ENCODE data around the gene NHS. TPM values are rescaled to one million over a fixed set of nuclear protein-coding genes. Genes with fewer than 3 reads are reported as not detected.
A peak's percentile ranks its signal among the peaks of the same experiment; 100 is the strongest.

NHS gene
- polyA plus RNA-seq (2012; ENCODE audit: insufficient read length, low read depth), result 7.5 TPM

- TF ChIP-seq FOXP2 (optimal IDR thresholded peaks at IDR 0.05; ENCODE audit: borderline replicate concordance, extremely low read depth, extremely low read length, insufficient read depth) (no peak), REST (IDR thresholded peaks at IDR 0.05; ENCODE audit: insufficient read depth in 1 of 2, low read depth in 2 of 2, low read length in 2 of 2) (0 out of 4 replicates have a peak, but pooled peaks of 1 of the 2 experiments have one; percentile 7), POLR2AphosphoS5 (IDR thresholded peaks at IDR 0.05; ENCODE audit: low read depth, low read length) (peak; percentile 34; the same call in 1 of the 2 replicates)
Observed at GRCh38 chrX:17374619-17375366, at the start of gene NHS. Gene NHS, plus strand, starts transcription at chrX:17375200. Its CDS starts 558 bp downstream, at chrX:17375758.

GRCh38 chrX:17328837-17329236 lies 46.2 kb upstream of the NHS start:
- TF ChIP-seq SIN3A (IDR thresholded peaks at IDR 0.05; ENCODE audit: borderline replicate concordance, insufficient read depth, low read length), result no peak
- TF ChIP-seq TAF1 (IDR thresholded peaks at IDR 0.05; ENCODE audit: borderline replicate concordance, insufficient read depth, low read length), result no peak
- TF ChIP-seq POLR2AphosphoS5 (IDR thresholded peaks at IDR 0.05; ENCODE audit: low read depth, low read length), result no peak
- no peak for TF ChIP-seq REST (IDR thresholded peaks at IDR 0.05; ENCODE audit: insufficient read depth in 1 of 2, low read depth in 2 of 2, low read length in 2 of 2)
- TF ChIP-seq FOXP2 (optimal IDR thresholded peaks at IDR 0.05; ENCODE audit: borderline replicate concordance, extremely low read depth, extremely low read length, insufficient read depth), result no peak

- TF ChIP-seq TAF1 (IDR thresholded peaks at IDR 0.05; ENCODE audit: borderline replicate concordance, insufficient read depth, low read length) (no peak), FOXP2 (optimal IDR thresholded peaks at IDR 0.05; ENCODE audit: borderline replicate concordance, extremely low read depth, extremely low read length, insufficient read depth) (no peak), SIN3A (IDR thresholded peaks at IDR 0.05; ENCODE audit: borderline replicate concordance, insufficient read depth, low read length) (no peak), POLR2AphosphoS5 (IDR thresholded peaks at IDR 0.05; ENCODE audit: low read depth, low read length) (no peak), REST (IDR thresholded peaks at IDR 0.05; ENCODE audit: insufficient read depth in 1 of 2, low read depth in 2 of 2, low read length in 2 of 2) (no peak)
Observed at GRCh38 chrX:17336377-17336776, 38.6 kb upstream of the NHS start.

- TF ChIP-seq POLR2AphosphoS5 (IDR thresholded peaks at IDR 0.05; ENCODE audit: low read depth, low read length), result no peak
- no peak for TF ChIP-seq SIN3A (IDR thresholded peaks at IDR 0.05; ENCODE audit: borderline replicate concordance, insufficient read depth, low read length)
- TF ChIP-seq REST (IDR thresholded peaks at IDR 0.05; ENCODE audit: insufficient read depth in 1 of 2, low read depth in 2 of 2, low read length in 2 of 2), result no peak
- TF ChIP-seq FOXP2 (optimal IDR thresholded peaks at IDR 0.05; ENCODE audit: borderline replicate concordance, extremely low read depth, extremely low read length, insufficient read depth), result no peak
- TF ChIP-seq TAF1 (IDR thresholded peaks at IDR 0.05; ENCODE audit: borderline replicate concordance, insufficient read depth, low read length), result no peak
Observed at GRCh38 chrX:17355976-17356375, 19.0 kb upstream of the NHS start.

Measured in PFSK-1 (cell line).